Kasumi-1 (cell line): ENCODE data around the gene RAMP2.

Source experiments
- DNase-seq, 2 experiments: peaks; one replicate each; lab custom pipeline; 2025; lab: John Stamatoyannopoulos, UW

The RAMP2 gene

DNA sequence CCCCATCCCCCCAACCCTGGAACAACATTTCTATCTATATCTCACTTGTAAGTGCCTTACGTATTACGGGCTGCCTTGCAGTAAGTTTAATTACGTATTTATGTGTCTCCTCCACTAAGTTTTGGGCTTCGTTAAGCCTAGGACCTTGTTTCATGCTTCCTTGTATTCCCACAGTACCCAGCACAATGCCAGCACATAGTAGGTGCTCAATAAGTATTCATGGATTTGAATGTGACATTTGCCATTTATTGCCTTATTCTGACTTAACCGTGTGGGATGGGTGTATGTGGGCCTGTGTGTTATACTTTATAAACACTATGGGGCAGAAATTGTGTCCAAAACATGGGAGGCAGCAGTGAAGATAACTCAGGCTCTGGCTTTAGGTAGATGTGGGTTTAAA, 31.5 kb downstream of the RAMP2 start:
- no peak for DNase-seq

DNA sequence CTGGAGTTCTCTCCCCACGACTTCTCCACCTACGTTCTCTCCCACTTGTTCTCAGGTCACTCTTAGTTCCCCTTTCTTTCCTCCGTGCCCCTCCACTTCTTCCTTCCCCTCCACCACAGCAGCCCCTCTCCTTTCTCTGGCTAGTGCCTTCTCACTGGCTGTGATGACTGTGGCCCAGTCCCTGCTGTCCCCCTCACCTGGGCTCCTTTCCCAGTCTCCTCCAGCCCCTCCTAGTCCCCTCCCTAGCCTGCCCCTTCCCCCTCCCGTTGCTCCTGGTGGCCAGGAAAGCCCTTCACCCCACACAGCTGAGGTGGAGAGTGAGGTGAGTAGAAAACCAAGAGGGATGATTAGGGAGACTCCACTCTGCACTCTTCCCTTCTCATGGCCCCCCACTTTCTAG, 34.0 kb downstream of the RAMP2 start:
- DNase-seq, result peak; percentile 15 to 33

DNA sequence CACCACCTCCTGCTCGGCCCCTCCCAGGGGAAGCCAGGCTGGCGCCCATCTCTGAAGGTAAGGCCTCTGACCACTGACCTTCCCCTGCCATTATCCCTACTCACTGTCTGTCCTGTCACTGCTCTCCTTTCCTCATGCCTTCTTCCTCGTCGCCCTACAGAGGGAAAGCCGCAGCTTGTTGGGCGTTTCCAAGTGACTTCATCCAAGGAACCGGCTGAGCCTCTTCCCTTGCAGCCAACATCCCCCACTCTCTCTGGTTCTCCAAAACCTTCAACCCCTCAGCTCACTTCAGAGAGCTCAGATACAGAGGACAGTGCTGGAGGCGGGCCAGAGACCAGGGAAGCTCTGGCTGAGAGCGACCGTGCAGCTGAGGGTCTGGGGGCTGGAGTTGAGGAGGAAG, 34.4 kb downstream of the RAMP2 start:
- no peak for DNase-seq

DNA sequence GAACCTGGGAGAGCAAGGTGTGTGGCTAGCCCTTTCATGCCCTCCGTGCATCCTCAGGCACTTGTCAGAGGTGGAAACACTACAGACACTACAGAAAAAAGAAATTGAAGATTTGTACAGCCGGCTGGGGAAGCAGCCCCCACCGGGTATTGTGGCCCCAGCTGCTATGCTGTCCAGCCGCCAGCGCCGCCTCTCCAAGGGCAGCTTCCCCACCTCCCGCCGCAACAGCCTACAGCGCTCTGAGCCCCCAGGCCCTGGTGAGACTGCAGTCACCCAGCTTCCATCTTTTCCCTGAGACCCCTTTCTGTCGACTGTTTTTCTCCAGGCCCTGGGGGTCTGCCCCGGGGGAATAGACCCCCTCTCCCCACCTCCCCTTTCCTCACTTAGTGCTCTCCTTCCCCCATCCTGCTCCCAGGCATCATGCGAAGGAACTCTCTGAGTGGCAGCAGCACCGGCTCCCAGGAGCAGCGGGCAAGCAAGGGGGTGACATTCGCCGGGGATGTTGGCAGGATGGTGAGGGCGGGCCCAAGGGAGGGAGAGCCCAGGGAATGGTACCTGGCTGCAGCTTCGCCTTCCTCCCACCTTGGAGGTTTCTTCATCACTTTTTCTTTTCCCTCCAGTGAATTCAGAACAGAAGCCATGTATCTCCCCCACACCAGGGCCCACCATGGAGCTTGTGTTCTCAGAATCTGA, 35.2 kb downstream of the RAMP2 start:
- no peak for DNase-seq

DNA sequence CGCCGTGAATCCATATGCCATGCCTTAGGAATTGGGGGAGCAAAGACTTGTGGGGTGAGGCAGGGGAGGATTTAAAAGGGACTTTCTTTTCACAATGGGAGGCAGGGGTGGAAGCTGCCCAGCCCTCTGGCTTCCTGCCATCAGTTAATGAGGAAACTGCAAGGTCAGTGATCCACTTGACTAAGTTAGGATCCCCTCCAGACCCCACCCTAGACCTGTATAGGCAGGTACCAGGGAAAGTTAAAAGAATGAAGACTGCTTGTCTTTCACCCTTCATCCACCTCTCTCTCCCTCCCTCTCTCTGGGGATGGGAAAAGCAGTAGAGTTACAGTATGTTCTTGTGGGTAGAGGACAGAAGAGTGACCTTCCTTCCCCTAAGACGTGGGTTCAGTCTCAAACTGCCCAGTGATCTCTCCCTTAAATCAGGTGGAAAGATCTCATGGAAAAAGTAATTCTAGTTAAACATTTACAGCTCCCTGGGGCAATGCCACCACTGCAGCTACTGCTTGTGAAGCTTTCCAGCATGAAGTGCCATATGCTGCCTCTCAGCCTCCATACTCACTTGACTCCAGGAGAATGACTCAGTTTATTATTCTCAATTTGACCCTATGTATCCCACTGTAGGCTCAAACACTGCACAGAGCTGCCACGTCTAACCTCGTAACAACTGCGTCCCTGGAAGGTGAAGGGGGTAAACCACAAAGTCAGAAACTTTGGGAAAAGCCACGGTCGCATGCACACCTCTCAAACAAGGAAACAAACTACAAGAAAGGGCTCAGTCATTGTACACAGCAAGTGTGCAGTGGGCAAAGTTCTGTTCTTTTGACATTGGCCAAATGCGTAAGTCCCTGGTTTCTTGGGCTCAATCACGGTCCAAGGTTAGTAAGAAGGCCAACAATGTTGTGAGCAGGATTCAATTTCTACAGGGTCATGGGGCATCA, 36.3 kb downstream of the RAMP2 start:
- DNase-seq, result no peak

DNA sequence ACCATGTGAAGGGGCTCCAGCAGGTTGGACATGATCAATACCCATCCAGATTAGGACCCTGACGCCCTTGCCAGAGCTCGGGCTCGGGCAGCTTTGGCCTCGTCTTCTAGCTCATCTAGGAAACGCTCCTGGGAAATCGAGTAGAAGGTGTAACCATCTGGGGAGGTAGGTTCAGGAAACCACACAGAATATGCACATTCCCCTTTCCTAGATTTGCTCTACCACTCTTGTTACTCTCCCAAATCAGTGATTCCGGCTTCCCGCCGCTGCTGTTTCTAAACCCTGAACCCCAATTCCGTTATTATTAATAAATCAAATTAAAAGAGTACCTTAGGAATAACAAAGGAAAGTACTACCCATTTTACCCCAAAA, 37.0 kb downstream of the RAMP2 start:
- DNase-seq, result no peak

DNA sequence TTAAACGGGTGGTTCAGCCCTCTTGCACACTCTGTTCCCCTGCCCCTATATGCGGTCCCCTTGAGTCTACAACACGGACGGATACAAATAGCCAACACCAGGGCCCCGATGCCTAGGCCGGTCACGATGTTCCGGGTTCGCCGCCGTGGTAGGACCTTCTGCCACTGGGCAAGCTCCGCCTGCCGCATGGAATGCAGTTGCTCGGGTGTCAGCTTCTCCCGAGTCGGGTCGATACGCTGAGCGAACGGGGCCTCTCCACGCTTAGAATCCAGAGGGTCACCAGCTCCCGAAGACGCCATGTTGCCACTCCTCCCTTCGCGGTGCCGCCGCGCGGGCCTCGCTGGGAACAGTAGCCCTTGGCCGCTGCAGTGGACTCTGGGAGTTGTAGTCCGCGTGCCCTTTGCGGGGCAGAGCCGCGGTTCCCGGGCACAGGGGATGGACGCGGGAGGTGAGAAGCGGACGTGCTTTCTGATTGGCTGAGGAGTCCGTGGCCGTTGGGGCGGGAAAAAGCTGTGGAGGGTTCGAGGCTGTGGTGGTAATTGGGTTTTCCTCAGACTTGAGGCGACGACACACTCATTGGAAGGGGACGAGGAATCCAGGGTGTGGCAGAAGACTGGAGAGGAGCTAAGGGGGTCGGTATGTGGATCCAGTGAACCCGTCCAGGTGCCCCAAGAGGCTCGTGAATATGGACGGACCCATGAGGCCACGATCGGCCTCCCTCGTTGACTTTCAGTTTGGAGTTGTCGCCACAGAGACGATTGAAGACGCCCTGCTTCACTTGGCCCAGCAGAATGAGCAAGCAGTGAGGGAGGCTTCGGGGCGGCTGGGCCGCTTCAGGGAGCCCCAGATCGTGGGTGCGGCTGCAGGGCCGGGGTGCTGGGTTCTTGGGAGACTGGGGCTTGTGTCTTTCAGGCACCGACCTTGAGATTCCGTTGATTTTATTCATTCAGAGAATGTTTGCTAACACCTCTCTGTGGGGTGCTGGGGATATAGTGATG, 37.7 kb downstream of the RAMP2 start, which contains the start of the genes CNTD1 and COA3:
CNTD1 (plus strand) TSS at position 479 of the 998 bp plus-strand sequence; CDS start at position 686, 207 bp downstream.
COA3 (minus strand) TSS at position 322 of the 998 bp plus-strand sequence; CDS start at position 299, 23 bp downstream.
- DNase-seq, result peak; percentile 78 to 84

DNA sequence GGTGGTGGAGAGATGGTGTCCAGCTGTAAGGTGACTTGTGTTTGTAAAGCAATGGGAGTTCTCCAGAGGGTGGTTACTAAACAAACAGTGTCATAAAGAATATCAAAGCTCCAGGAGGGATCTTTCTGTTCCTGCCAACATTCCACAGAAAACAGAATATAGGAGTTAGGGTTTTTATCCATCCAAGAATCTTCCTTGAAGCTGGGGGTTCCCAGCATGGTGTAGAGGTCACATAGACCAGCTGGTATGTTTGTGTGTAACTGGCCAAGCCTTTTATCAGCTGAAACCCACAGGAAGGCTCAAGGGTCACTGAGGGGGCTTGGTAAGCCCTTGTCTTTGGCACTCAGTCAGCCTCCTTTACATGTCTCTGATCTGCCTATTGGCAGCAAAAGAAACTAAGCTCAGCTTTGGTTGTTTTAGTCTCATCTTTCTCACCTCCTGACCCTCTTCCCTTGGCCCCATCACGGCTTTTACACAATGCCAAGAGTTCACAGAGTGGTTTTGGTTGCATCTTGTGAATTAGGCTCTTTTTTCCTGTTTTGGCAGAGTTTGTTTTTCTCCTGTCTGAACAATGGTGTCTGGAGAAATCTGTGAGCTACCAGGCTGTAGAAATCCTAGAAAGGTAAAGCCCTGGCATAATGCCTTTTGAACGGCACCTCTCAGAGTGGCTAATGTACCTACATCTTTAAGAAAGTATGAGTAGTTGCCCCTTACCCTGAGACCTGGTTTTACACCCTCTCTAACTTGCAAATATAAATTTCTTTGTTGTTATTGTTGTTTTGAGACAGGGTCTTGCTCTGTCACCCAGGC, 42.3 kb downstream of the RAMP2 start:
- DNase-seq, result no peak

DNA sequence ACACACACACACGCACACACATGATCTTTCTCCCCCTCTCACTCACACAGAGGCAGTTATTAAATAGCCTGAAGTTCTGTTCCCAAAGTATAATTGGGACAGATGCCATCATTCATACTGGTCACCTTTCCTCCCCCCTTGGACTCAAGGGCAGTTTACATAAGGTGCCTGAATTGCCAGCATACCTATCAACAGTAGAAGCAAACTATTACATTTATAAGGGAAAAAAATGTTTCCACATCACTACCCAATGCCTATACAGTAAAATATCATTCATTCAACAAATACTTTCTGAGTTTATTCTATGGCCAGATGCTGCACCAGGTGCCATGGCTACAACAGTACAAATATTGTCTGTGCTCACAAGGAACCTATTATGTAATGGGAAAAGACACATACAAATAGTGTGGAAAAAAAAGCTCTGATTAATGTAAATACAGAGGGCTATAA, 43.9 kb downstream of the RAMP2 start:
- no peak for DNase-seq

DNA sequence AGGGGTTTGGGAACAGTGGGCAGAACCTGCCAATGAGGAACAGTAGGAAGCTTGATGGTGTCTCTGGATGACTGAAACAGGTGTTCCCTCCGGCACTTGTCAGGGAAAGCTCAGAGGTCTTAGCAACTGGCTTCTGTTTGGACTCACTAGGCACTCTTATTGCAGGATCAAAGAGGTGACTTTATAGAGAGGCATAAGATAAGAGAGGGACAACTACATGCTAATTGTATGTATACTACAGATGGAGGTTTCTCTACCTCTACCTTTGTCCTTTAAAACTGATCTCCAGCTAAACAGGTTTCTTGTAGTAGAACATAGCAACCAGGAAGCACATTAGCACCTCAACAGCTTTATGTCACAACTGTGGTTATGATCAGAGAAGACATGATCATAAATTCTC, 45.2 kb downstream of the RAMP2 start:
- no peak for DNase-seq

DNA sequence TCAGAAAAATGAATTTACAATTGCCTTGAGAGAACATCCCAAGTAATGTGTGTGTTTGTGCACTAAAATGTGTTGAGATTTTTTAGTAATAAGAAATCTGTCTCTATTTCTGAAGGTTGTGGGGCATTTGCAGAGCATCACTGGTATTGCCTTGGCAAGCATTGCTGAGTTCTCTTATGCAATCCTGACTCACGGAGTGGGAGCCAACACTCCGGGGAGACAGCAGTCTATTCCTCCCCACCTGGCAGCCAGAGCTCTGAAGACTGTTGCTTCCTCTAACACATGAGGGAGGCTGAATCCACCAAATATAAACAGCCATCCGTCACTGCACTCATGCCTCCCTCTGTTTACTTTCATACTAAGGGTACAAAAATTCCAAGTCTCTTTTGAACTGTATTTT, 48.2 kb downstream of the RAMP2 start:
- no peak for DNase-seq
